PC-3 (cell line): ENCODE data around the gene LMOD1.

Experiments
- EZH2 ChIP-seq: fragments of 300-600 bp; sonication (generic); IDR thresholded peaks from one replicate; pipeline ENCODE4 v1.6.1; 2017; ENCODE audit warnings: antibody characterized with exemption, mild to moderate bottlenecking, low read length; ENCODE audit not compliant: unreplicated experiment
- TF ChIP-seq, protein P1 (sequence below): fragments of 300-600 bp; sonication (generic); conservative IDR thresholded peaks from 2 replicates; pipeline ENCODE4 v1.5.1; 2017; ENCODE audit warnings: antibody characterized with exemption, low read depth, mild to moderate bottlenecking, low read length

DNA sequence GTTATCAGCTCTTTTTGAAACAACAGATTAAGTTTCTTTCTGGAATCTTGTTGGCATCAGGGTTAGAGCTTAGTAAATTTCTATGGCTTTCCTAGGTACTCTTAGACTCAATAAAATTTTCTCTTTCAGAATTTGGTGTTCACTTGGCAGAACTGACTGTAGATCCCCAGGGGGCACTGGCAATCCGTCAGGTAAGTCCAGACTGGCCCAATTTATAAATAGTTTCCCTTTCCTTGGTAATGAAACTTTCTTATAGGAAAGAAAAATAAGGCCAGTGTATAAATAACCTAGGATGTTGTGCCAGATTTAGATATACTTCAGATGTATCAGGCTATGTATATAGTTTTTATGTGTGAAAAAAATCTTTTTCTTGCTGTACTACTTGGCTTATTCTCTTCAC is 99.2 kb downstream of the LMOD1 start:
- TF ChIP-seq, protein P1, sequence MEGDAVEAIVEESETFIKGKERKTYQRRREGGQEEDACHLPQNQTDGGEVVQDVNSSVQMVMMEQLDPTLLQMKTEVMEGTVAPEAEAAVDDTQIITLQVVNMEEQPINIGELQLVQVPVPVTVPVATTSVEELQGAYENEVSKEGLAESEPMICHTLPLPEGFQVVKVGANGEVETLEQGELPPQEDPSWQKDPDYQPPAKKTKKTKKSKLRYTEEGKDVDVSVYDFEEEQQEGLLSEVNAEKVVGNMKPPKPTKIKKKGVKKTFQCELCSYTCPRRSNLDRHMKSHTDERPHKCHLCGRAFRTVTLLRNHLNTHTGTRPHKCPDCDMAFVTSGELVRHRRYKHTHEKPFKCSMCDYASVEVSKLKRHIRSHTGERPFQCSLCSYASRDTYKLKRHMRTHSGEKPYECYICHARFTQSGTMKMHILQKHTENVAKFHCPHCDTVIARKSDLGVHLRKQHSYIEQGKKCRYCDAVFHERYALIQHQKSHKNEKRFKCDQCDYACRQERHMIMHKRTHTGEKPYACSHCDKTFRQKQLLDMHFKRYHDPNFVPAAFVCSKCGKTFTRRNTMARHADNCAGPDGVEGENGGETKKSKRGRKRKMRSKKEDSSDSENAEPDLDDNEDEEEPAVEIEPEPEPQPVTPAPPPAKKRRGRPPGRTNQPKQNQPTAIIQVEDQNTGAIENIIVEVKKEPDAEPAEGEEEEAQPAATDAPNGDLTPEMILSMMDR, result no peak
- no peak for TF ChIP-seq EZH2
